Measurements from ENCODE around the gene CORO1A. TPM values are rescaled to one million over a fixed set of nuclear protein-coding genes. Genes with fewer than 3 reads are reported as not detected.
A peak's percentile ranks its signal among the peaks of the same experiment; 100 is the strongest.
"Not testable (repeated sequence)": the region's sequence is repeated elsewhere in the genome, so short reads cannot be mapped to it uniquely, and the experiment has no call there.

CORO1A gene
- total RNA-seq, 1 donor from 2014 or later = 70.0 TPM

GRCh38 chr16:30157214-30157613 is 26.2 kb upstream of the CORO1A start:
- H3K4me1 ChIP-seq = no peaks in the 10 kb centered on the region
- no peaks in the 10 kb centered on the region for H3K9me3 ChIP-seq
- no peak for ATAC-seq
- H3K27me3 ChIP-seq = no peaks in the 10 kb centered on the region
- H3K27ac ChIP-seq = no peak overlapping the region
- intact Hi-C loops (cut with DNase I) = no loop called here
- H3K36me3 ChIP-seq = no peaks in the 10 kb centered on the region
- no peak overlapping the region for H3K4me3 ChIP-seq
- no peak for DNase-seq
- TF ChIP-seq, protein P1, sequence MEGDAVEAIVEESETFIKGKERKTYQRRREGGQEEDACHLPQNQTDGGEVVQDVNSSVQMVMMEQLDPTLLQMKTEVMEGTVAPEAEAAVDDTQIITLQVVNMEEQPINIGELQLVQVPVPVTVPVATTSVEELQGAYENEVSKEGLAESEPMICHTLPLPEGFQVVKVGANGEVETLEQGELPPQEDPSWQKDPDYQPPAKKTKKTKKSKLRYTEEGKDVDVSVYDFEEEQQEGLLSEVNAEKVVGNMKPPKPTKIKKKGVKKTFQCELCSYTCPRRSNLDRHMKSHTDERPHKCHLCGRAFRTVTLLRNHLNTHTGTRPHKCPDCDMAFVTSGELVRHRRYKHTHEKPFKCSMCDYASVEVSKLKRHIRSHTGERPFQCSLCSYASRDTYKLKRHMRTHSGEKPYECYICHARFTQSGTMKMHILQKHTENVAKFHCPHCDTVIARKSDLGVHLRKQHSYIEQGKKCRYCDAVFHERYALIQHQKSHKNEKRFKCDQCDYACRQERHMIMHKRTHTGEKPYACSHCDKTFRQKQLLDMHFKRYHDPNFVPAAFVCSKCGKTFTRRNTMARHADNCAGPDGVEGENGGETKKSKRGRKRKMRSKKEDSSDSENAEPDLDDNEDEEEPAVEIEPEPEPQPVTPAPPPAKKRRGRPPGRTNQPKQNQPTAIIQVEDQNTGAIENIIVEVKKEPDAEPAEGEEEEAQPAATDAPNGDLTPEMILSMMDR (IDR thresholded peaks at IDR 0.05) = no peak

- Histone ChIP-seq H3K27ac (no peak overlapping the region), H3K4me1 (no peaks in the 10 kb centered on the region), H3K27me3 (no peaks in the 10 kb centered on the region), H3K4me3 (no peak overlapping the region), H3K9me3 (no peaks in the 10 kb centered on the region), H3K36me3 (no peaks in the 10 kb centered on the region)
- TF ChIP-seq, protein P1 (IDR thresholded peaks at IDR 0.05) = no peak
- DNase-seq (no peak), ATAC-seq (no peak)
- intact Hi-C loops (cut with DNase I) = no loop called here
These were observed 19.9 kb upstream of the CORO1A start for GRCh38 chr16:30163538-30163937.

- intact Hi-C loops (cut with DNase I) = no loop called here
- H3K9me3 ChIP-seq = no peaks in the 10 kb centered on the region
- H3K27me3 ChIP-seq = no peaks in the 10 kb centered on the region
- TF ChIP-seq, protein P1 (IDR thresholded peaks at IDR 0.05) = no peak
- no peaks in the 10 kb centered on the region for H3K4me1 ChIP-seq
- no peaks in the 10 kb centered on the region for H3K36me3 ChIP-seq
- ATAC-seq = peak; percentile 94
- H3K4me3 ChIP-seq = no peak overlapping the region
- no peak for DNase-seq
- H3K27ac ChIP-seq = no peak overlapping the region
These were observed 17.1 kb upstream of the CORO1A start for GRCh38 chr16:30166202-30166902.

DNA sequence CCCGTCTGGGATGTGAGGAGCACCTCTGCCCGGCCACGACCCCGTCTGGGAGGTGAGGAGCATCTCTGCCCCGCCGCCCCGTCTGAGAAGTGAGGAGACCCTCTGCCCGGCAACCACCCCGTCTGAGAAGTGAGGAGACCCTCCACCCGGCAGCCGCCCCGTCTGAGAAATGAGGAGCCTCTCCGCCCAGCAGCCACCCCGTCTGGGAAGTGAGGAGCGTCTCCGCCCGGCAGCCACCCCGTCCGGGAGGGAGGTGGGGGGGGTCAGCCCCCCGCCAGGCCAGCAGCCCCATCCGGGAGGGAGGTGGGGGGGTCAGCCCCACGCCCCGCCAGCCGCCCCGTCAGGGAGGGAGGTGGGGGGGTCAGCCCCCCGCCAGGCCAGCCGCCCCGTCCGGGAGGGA is 14.7 kb upstream of the CORO1A start:
- H3K9me3 ChIP-seq; ATAC-seq; intact Hi-C loops (cut with DNase I); H3K4me3 ChIP-seq; H3K4me1 ChIP-seq; H3K27ac ChIP-seq; H3K36me3 ChIP-seq; H3K27me3 ChIP-seq; DNase-seq: not testable (repeated sequence)

DNA sequence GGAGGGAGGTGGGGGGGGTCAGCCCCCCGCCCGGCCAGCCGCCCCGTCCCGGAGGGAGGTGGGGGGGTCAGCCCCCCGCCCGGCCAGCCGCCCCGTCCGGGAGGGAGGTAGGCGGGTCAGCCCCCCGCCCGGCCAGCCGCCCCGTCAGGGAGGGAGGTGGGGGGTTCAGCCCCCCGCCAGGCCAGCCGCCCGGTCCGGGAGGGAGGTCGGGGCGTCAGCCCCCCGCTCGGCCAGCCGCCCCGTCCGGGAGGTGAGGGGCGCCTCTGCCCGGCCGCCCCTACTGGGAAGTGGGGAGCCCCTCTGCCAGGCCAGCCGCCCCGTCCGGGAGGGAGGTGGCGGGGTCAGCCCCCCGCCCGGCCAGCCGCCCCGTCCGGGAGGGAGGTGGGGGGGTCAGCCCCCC is 14.0 kb upstream of the CORO1A start:
- H3K4me3 ChIP-seq; intact Hi-C loops (cut with DNase I); ATAC-seq; DNase-seq; H3K4me1 ChIP-seq; H3K27me3 ChIP-seq; H3K36me3 ChIP-seq; H3K9me3 ChIP-seq; H3K27ac ChIP-seq: not testable (repeated sequence)

- H3K9me3 ChIP-seq; H3K27ac ChIP-seq; intact Hi-C loops (cut with DNase I); H3K36me3 ChIP-seq; ATAC-seq; DNase-seq; H3K4me3 ChIP-seq; H3K27me3 ChIP-seq; H3K4me1 ChIP-seq: not testable (repeated sequence)
These were observed 13.3 kb upstream of the CORO1A start for GRCh38 chr16:30170145-30170544.

GRCh38 chr16:30173054-30173453 is 10.3 kb upstream of the CORO1A start:
- DNase-seq = no peak
- Histone ChIP-seq H3K4me3 (no peak overlapping the region), H3K27me3 (no peaks in the 10 kb centered on the region), H3K4me1 (no peaks in the 10 kb centered on the region), H3K36me3 (no peaks in the 10 kb centered on the region), H3K27ac (no peak overlapping the region), H3K9me3 (no peaks in the 10 kb centered on the region)
- intact Hi-C loops (cut with DNase I) = no loop called here
- no peak for ATAC-seq
- TF ChIP-seq, protein P1 (IDR thresholded peaks at IDR 0.05) = no peak

GRCh38 chr16:30176876-30177275 is 6.5 kb upstream of the CORO1A start:
- H3K36me3 ChIP-seq; H3K9me3 ChIP-seq; H3K4me3 ChIP-seq; intact Hi-C loops (cut with DNase I); ATAC-seq; H3K27ac ChIP-seq; H3K27me3 ChIP-seq; H3K4me1 ChIP-seq: not testable (repeated sequence)
- peak; percentile 66 for DNase-seq
